B cell (primary cell): ENCODE measurements around the gene SH3GL3.

Experiments
- CTCF ChIP-seq: fragments of 200-600 bp; IDR thresholded peaks from one replicate; pipeline ENCODE4 v1.8.0; 2022; ENCODE audit warnings: antibody characterized with exemption, mild to moderate bottlenecking
- EZH2 ChIP-seq: IDR thresholded peaks from 2 replicates; pipeline ENCODE4 v1.6.1; 2012; ENCODE audit warnings: borderline replicate concordance, low read depth, mild to moderate bottlenecking, moderate library complexity, low read length; ENCODE audit not compliant: insufficient read depth, poor library complexity, severe bottlenecking

- TF ChIP-seq CTCF: no peak
- no peak for TF ChIP-seq EZH2
Measured at GRCh38 chr15:83565138-83565537, 118.0 kb downstream of the SH3GL3 start.
